ENCODE measurements around the gene SPSB3.

Gene SPSB3

DNA sequence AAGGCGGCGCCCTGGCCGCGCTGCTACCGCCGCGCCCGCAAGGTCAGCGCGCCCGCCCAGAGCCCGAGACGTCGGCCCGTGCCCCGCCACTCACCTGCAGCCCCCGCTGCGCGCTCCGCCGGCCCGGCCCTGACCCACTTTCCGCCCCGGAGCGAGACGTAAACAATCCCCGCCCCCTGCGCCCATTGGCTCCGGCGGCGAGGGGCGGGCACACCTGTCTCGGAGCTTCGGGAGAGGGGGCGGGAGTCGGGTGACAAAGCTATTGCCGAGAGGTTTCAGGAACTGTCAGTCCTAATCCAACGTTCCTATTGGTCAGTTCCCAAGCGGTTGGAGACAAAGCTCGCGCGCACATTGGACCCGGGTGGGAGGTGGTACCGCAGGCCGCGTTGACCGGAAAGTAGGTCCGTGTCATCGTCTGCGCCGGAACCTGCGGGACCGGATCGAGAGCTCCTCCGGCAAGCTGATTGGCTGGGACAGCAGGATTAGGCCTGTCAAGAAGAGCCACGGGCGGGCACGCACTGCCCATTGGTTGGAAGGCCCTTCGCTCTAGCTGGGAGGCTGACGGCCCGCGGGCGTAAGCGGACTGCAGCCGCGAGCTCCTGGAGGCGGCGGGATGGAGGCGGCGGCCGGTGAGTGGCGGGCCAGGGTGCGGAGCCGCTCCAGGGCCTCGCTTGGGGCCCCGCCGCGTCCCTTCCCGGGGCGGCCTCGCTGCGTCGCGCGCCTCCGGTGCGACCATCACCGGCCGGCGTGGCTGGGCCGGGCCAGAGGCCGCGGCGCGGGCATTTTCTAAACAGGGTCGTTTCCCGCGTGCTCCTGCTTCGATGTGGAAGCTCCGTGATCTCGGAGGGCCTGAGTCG lies at the start of gene SPSB3, which contains the start of gene NUBP2:
Gene SPSB3, minus strand, starts transcription at position 164 of the 857 bp plus-strand sequence. CDS start 1,088 bp downstream, outside the sequence.
Gene NUBP2, plus strand, starts transcription at position 553 of the 857 bp plus-strand sequence. Its CDS starts 61 bp downstream, at position 614.
- peak; percentile 99 for DNase-seq (ENCODE audit: low spot score)

DNA sequence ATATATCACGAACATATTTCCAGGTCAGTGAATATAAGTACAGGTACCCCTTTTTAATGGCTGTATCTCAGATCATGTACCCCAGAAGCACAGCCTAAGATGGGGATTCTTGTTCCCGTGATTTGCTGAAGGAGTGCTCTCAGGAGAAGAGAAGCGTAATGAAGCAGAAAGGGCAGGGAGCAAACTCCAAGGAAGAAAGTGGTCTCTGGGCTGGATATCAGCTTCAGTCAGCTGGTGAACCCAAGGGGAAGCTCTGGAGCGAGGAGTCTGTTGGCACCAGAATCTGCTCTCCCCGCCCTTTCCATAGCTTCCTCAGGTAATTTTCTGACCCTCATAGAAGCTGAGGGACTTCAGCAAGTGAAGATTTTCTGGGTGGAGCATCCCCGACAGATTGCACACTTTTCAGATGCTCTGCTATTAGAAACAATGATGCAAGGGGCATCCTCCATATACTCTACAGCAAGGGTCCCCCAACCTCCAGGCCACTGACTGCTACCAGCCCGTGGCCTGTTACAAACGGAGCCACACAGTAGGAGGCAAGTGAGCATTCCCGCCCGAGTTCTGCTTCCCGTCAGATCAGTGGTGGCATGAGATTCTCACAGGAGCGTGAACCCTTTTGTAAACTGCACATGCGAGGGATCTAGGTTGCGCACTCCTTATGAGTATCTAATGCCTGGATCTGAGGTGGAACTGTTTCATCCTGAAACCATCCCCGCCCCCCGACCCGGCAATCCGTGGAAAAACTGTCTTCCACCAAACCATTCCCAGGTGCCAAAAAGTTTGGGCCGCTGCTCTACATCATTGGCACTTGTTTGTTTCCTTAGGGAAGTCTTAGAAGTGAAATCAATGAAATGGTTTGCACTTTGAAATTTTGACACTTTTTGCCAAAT lies 49.1 kb upstream of the SPSB3 start:
- DNase-seq (ENCODE audit: low spot score) = no peak

- DNase-seq (ENCODE audit: low spot score) = no peak
These were observed 47.8 kb upstream of the SPSB3 start for GRCh38 chr16:1830213-1830612.

DNA sequence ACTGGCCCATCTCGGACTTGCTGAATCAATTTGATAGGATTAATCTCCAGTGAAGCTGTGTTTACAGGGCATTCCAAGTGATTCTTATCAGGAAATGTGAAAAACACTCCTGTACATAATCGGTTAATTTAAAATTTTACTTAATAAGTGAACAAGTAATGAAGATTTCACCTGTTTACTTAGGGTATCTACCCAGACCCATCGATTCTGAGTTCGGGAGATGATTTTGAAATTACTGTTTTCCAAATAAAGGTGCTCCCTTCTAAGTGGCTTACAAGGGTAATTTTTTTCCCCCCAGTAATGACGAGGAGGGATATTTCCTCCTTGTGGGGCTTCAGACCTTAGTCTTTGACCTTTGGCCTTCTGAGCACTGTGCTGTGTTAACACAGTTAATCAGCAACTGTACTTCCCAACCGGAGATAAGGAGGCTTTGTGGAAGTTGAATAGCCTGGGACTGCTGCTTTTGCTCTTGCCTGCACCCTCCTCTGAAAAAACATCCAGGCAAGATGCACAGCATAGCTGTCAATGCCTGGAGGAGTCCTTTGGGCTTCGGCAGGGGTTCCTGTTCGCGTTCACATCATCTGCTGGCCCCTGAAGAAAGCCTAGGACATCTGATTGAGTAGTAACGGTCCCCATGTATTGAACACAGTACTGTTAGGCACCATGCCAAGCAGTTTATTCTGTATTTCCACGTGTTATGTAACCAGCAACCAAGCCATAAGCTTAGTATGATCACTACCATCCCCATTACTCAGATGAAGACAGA lies 46.5 kb upstream of the SPSB3 start:
- no peak for DNase-seq (ENCODE audit: low spot score)

- peak; percentile 100 for DNase-seq (ENCODE audit: low spot score)
These were observed 44.6 kb upstream of the SPSB3 start, which contains the start of the genes FAHD1 and HAGH for GRCh38 chr16:1826691-1827573. FAHD1 (plus strand) TSS chr16:1827206; CDS start chr16:1827239, 33 bp downstream. HAGH (minus strand) TSS chr16:1826825; CDS start chr16:1826787, 38 bp downstream.

- DNase-seq (ENCODE audit: low spot score) = peak; percentile 44
These were observed 43.7 kb upstream of the SPSB3 start for GRCh38 chr16:1825864-1826690.

DNA sequence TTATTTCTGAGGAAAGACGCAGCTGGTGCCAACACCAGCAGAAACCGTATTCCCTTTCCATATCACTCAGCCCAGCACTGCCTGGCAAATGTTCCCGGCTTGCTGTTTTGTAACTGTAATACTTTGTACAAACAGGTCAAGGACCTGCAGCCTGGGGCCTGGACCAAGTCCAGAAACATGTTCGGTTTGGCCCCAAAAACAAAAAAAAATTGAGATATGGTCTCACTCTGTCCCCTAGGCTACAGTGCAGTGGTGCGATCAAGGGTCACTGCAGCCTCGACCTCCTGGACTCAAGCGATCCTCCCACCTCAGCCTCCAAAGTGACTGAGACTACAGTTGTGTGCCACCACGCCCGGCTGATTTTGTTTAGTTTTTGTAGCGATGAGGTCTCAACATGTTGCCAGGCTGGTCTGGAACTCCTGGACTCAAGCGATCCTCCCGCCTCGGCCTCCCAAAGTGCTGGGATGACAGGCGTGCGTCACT lies 43.1 kb upstream of the SPSB3 start:
- no peak for DNase-seq (ENCODE audit: low spot score)

GRCh38 chr16:1823821-1824220 lies 41.5 kb upstream of the SPSB3 start:
- no peak for DNase-seq (ENCODE audit: low spot score)

GRCh38 chr16:1822801-1823200 lies 40.4 kb upstream of the SPSB3 start:
- DNase-seq (ENCODE audit: low spot score) = no peak

DNA sequence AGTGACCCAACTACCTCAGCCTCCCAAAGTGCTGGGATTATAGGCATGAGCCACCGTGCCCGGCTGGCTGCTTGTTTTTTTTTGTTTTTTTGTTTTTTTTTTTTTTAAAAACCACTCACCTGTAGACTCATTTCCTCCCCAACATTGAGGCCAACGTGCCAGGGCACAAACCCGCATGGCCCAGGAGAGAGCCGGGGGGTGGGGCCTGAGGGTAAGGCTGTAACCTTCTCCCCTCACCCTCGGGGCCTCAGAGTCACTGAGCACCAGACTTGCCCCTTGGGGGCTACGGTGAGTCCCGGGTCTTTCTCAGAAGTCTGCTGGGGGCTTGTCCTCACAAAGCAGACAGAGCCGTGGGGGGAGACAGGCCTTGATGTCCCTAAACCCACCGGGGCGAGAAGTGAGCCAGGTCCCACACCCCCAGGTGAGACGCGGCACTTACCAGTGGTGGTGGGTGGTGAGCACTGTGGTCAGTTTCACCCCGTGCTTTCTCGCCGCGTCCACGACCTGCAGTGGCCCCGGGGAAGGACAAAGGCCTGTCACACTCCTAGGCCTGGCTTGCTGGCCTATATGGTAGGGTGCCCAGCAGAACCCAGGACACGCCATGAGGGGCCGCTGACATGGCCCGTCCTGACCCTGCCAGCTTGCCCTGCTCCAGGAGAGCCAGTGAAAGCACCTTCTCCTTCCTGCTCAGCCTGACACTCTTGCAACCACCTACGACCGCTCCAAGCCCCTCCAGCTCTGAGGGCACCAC lies 39.7 kb upstream of the SPSB3 start:
- no peak for DNase-seq (ENCODE audit: low spot score)

DNA sequence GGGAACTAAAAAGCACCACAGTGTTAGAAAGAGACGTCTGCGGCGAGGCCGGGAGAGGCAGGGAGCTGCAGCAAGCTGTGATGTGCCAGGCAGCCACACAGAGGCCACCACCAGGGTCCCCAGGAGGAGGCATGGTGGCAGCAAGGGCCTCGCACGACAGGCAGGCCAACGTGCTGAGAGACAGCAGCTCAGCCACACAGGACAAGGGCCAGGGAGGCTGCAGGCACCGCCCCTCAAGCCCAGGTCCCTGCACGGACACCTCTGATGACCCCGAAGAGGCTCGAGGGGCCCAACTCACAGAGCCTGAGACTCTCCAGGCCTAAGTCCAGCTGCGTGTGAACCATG lies 38.5 kb upstream of the SPSB3 start:
- no peak for DNase-seq (ENCODE audit: low spot score)

- no peak for DNase-seq (ENCODE audit: low spot score)
These were observed 38.0 kb upstream of the SPSB3 start for GRCh38 chr16:1820096-1820945.

- DNase-seq (ENCODE audit: low spot score) = no peak
These were observed 37.2 kb upstream of the SPSB3 start for GRCh38 chr16:1819611-1820010.

DNA sequence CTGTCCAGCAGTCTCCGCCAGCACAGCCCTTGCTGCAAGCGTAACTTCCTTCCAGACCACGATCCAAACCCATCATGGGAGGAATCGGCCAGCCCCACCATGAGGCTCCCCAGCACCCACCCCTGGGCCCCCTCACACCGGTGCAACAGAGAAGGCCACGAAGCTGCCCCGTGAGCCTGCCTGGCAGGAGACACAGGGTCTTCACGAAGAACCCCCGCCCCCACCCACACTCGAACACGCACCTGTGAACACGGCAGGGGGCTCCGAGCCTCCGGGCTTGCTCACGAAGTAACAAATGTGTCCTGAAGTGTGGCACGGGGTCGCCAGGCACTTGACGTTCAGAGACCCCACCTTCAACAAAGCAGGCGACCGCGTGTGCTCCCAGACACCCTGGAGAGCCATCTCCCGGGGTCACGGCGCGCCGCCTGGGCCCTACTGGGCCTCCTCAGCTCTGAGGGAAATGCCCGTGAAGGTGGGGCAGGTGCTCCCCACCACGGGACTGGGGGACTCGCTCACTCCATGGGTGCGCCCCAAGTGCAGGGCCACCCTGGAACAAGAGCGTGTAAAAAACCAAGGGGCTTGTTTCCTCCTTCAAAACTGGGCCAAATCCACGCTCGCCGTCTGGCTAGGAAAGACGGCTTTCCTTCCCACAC lies 36.6 kb upstream of the SPSB3 start:
- no peak for DNase-seq (ENCODE audit: low spot score)

GRCh38 chr16:1818204-1818872 lies 36.0 kb upstream of the SPSB3 start:
- DNase-seq (ENCODE audit: low spot score) = no peak

- no peak for DNase-seq (ENCODE audit: low spot score)
These were observed 35.3 kb upstream of the SPSB3 start for GRCh38 chr16:1817716-1818115.

- no peak for DNase-seq (ENCODE audit: low spot score)
These were observed 34.9 kb upstream of the SPSB3 start for GRCh38 chr16:1817276-1817589.
